MG63 (cell line): ENCODE data around the gene NAA50. TPM values are rescaled to one million over a fixed set of nuclear protein-coding genes. Genes with fewer than 3 reads are reported as not detected.
A peak's percentile ranks its signal among the peaks of the same experiment; 100 is the strongest.

Experiments used
- DNase-seq: peaks from one replicate; pipeline ENCODE4 v3.0.0-alpha.2; 2020
- H3K27me3 ChIP-seq: fragments of 250-450 bp; sonication (Bioruptor Pico); 2 replicates; pipeline ENCODE4 v1.5.1; 2020; ENCODE audit warnings: mild to moderate bottlenecking, moderate library complexity
- H3K36me3 ChIP-seq: fragments of 250-450 bp; sonication (Bioruptor Pico); 2 replicates; pipeline ENCODE4 v1.5.1; 2020; ENCODE audit warnings: mild to moderate bottlenecking, moderate library complexity
- H3K4me3 ChIP-seq: fragments of 250-450 bp; sonication (Bioruptor Pico); 2 replicates; pipeline ENCODE4 v1.5.1; 2020; ENCODE audit warnings: mild to moderate bottlenecking, moderate library complexity
- H3K9me3 ChIP-seq: fragments of 250-450 bp; sonication (Bioruptor Pico); 2 replicates; pipeline ENCODE4 v1.5.1; 2020; ENCODE audit warnings: mild to moderate bottlenecking, moderate library complexity
- total RNA-seq: library from RNA; depleted of rRNA; stranded (reverse); fragments of >200 nt; shearing (Covaris generic); gene quantifications from 2 replicates; pipeline ENCODE4 v1.2.3, GENCODE V29; 2014; ENCODE audit warnings: low replicate concordance

The NAA50 gene
- total RNA-seq, 1 experiment from 2014 or later, result 57.1 TPM

DNA sequence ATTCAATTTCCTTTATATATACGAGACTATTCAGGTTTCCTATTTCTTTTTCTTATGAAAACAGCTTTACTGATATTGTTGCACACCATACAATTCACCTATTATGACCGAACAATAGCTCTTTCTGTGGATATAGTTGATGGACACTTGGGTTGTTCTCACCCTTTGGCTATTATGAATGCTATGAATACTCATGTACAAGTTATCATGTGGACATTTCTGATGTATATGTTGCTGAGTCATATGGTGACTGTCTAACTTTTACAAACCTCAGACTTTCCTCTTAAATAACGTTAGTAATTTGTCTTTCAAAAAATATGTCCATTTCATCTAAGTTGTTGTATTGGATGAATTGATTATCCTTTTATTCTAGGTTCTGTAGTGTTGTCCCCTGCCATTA, 33.9 kb downstream of the NAA50 start:
- H3K4me3 ChIP-seq, result no peak overlapping the region
- peaks cover 22% of the 10 kb centered on the region for H3K36me3 ChIP-seq
- no peaks in the 10 kb centered on the region for H3K27me3 ChIP-seq
- no peak for DNase-seq
- no peaks in the 10 kb centered on the region for H3K9me3 ChIP-seq

DNA sequence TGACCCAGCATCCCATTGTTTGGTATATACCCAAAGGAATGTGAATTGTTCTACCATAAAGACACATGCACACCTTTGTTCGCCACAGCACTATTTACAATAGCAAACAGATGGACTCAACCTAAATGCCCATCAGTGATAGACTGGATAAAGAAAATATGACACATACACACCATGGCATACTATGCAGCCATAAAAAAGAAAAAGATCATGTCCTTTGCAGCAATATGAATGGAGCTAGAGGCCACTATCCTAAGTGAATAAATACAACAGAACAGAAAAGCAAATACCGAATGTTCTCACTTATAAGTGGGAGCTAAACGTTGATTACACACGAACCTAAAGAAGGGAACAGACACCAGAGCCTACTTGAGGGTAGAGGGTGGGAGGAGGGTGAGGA, 38.2 kb downstream of the NAA50 start:
- H3K9me3 ChIP-seq, result no peaks in the 10 kb centered on the region
- no peaks in the 10 kb centered on the region for H3K36me3 ChIP-seq
- H3K27me3 ChIP-seq, result peaks cover 2% of the 10 kb centered on the region; the same call in 1 of the 2 replicates
- DNase-seq, result no peak
- H3K4me3 ChIP-seq, result no peak overlapping the region

DNA sequence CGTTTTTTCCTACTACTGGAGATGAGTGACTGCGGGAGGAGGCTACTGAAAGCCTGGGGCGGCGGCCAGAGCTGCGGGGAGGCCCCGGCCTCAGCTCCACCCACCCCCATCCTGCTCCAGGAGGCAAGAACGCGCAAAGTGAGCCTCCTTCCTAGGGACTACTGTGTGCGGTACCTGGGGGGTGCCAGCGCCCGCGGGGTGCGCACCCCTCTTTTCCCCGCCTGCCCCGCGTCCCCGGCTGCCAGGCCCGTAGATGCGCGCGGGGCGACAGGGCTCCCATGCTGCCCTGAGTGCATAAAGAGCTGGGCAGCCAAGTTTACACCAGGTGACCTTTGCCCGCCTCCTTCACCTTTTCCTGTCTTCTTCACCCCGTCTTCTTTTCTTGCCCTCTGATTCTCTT, 47.1 kb downstream of the NAA50 start:
- DNase-seq, result peak; percentile 52
- H3K36me3 ChIP-seq, result no peaks in the 10 kb centered on the region
- H3K9me3 ChIP-seq, result no peaks in the 10 kb centered on the region
- H3K4me3 ChIP-seq, result peak overlapping the region; percentile 23
- H3K27me3 ChIP-seq, result no peaks in the 10 kb centered on the region

DNA sequence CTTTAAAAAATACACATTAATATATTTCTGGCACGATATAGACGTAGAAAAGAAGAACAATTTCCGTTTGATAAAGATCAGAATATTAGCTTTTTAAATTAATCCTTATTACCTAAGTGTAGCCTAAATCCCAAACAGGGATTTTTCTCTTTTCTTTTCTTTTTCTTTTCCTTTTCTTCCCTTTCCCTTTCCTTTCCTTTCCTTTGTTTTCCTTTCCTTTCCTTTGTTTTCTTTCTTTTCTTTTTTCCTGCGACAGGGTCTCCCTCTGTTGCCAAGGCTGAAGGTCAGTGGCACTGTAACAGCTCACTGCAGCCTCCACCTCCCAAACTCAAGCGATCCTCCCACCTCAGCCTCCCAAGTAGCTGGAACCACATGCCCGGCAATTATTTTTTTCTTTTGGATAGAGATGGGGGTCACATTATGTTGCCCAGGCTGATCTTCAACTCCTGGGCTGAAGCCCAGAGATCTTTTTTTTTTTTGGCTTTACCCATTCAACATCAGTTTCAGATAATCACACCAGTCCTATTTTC, 47.8 kb downstream of the NAA50 start:
- no peaks in the 10 kb centered on the region for H3K27me3 ChIP-seq
- no peaks in the 10 kb centered on the region for H3K36me3 ChIP-seq
- no peak for DNase-seq
- H3K9me3 ChIP-seq, result no peaks in the 10 kb centered on the region
- peak overlapping the region; percentile 68 for H3K4me3 ChIP-seq

DNA sequence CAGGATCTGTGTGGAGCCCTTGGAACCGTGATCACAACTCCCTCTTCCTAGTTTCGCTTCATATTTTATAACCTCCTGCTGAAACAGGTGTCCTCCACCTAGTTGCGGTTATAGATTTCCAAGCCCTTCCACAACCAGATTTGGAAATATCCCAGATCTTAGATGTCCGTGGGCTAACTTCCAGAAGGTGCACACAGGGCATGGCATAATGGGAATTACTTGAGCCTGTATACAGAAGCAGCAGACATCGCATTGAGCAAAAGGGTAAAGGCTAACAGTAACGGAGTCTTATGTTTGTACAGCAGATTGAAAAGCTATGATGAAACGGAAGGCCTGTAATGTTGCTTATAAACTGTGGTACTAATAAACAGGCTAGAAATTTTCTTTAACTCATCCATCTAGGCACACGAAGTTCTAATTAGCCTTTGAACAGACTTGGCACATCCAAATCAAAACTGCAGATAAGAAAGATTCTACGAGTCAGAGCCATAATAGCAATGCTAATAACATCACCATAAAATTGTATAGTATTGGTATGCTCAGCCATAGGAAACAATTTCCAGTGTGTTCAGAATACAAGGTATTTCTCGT, 48.5 kb downstream of the NAA50 start:
- no peak for DNase-seq
- no peaks in the 10 kb centered on the region for H3K9me3 ChIP-seq
- no peaks in the 10 kb centered on the region for H3K27me3 ChIP-seq
- H3K4me3 ChIP-seq, result peak overlapping the region; percentile 68
- H3K36me3 ChIP-seq, result no peaks in the 10 kb centered on the region

DNA sequence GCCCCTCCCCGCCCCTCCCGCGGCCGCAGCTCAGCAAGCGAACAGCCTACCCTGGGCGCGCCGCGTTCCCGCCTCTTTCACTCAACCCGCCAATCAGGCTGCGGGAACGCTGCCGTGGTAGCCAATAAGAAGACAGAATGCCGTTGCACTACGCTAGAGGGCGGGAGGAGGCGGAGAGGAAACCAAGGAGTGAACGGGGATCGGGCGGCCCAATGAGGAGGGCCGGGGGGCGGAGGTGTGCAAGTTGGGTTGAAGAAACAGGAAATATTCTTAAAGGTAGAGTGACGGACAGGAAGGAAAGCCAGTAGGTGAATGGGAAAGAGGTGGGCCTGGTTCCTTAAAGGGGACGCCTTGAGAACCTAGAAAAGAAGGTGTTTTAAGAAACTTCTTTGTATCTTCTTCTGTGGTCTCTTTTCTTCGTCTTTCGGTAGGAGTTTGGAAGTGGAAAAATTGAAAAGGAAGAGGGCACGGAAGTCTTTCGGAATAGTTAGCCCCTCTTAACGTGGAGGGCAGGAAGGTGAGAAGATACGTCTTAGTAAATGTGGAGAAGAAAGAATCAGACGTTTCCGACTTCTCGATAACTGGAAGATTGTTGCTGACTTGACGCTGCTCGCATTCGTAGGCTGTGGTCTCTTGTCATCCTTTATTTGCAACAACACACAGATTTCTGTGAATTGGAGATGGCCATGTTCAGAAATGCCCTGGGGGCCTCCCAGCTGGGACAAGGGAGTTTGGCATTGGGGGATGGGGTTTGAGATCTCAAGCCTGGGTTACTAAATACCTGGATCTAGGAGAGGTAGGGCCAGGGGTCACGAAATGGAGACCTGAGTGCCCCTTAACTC, 49.2 kb downstream of the NAA50 start:
- no peaks in the 10 kb centered on the region for H3K9me3 ChIP-seq
- no peaks in the 10 kb centered on the region for H3K36me3 ChIP-seq
- peak overlapping the region; percentile 68 for H3K4me3 ChIP-seq
- H3K27me3 ChIP-seq, result no peaks in the 10 kb centered on the region
- peak; percentile 100 for DNase-seq

DNA sequence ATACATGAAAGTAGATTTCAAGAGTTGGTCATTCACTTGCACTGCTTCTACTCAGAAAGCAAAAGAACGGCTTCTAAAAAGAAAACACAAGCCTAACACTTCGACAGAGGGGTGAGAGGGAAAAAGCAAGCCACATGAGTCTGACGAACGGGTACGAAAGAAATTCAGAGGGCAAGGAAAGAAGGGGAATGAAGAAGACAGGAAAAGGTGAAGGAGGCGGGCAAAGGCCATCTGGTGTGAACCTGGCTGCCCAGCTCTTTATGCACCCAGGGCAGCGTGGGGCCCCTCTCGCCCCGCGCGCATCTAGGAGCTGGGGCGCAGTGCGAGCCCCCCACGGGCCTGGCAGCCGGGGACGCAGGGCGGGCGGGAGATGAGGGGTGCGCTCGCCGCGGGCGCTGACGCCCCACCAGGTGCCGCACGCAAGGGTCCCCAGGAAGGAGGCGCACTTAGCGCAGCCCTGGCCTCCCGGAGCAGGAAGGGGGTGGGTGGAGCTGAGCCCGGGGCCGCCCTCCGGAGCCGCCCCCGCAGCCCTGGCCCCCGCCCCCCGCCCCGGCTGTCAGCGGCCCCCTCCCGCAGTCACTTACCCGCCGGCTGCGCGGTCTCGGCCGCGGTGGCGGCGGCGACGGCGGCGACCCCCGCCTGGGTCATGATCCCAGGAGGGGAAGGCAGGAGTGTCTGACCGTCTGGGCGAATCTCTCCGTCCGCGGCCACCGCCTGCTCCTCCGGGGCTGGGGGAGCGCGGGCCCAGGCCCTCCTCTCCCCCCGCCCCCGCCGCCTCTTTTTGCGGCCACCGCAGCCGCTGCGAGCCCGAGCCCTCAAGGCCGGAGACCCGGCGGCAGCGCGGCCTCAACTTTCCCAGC, 50.0 kb downstream of the NAA50 start, which contains the start of gene USF3:
Gene USF3 (minus strand): TSS at position 857 of the 860 bp plus-strand sequence. CDS start 21,764 bp downstream, outside the sequence.
- H3K27me3 ChIP-seq, result no peaks in the 10 kb centered on the region
- H3K36me3 ChIP-seq, result no peaks in the 10 kb centered on the region
- peak within 1 kb of the TSS; percentile 68 for H3K4me3 ChIP-seq
- H3K9me3 ChIP-seq, result no peaks in the 10 kb centered on the region
- peak; percentile 77 for DNase-seq

DNA sequence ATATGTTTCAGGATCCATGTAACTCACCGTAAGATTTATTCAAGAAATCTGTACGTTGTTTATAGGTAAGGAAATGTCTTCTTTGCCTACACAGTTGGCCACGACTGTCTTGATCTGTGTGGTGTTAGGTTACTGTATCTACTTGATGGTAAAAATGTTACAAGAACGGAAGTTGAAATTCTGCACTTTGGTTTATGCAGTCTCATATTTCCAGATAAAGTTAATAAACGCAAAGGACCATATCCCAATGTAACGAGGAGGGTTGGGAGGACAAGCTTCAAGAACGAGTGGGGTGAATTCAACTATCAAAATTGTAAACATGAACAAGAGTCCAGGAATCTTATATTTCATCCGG, 50.6 kb downstream of the NAA50 start:
- DNase-seq, result no peak
- peak overlapping the region; percentile 68 for H3K4me3 ChIP-seq
- H3K36me3 ChIP-seq, result no peaks in the 10 kb centered on the region
- no peaks in the 10 kb centered on the region for H3K27me3 ChIP-seq
- H3K9me3 ChIP-seq, result no peaks in the 10 kb centered on the region

DNA sequence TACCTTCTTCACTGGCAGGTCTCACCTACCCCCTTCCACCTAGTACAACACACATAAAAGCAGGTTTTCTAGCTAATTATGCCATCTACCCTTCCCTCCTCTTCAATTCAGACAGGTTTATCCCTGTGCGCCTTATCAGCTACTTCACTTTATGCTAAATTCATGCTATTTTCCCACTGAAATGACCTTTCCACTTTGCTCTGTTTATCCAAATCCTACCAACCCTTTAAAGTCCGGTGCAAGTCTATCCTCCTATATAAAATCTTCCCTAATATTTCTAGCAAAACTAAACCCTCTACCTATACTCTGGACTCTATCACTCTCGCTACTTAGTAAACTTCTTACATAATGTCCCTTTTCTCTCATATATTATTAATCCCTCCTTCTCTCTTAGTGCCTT, 55.6 kb downstream of the NAA50 start:
- no peak overlapping the region for H3K4me3 ChIP-seq
- H3K36me3 ChIP-seq, result peaks cover 16% of the 10 kb centered on the region
- no peaks in the 10 kb centered on the region for H3K27me3 ChIP-seq
- DNase-seq, result no peak
- H3K9me3 ChIP-seq, result peaks cover under 1% of the 10 kb centered on the region

DNA sequence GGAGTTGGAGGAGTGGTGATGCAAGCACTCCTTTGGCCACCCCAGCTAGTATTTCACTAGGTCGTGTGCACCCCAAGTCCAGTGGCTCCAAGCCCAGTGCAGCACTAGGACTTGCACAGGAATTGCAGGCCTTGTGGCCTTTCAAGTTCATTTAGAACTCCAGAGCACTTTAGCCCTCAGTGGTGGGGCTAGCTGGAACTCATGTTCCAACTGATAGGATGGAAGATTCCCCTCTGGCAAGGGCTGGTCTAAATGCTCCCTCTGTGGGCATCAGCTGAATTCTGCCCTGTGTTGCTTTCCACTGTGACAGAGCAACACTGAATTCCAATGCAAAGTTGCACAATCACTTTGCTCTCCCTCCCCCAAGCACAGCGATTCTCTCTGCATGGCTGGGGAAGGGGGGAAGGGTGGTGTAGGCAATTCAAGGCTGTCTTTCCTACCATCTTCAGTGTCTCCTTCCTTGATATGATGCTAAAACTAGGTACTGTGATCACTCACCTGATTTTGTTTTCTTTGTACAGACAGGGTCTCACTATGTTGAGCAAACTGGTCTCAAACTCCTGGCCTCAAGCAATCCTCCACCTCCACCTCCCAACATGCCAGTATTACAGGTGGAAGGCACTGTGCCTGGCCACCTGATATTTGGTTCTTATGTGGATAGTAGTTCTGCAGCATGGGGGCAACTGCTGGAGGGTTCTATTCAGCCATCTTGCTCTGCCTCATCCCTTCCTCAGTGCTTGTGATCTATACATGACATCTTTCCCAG, 59.9 kb downstream of the NAA50 start:
- H3K4me3 ChIP-seq, result no peak overlapping the region
- H3K27me3 ChIP-seq, result no peaks in the 10 kb centered on the region
- DNase-seq, result no peak
- H3K9me3 ChIP-seq, result peaks cover 15% of the 10 kb centered on the region
- H3K36me3 ChIP-seq, result peaks cover 29% of the 10 kb centered on the region

DNA sequence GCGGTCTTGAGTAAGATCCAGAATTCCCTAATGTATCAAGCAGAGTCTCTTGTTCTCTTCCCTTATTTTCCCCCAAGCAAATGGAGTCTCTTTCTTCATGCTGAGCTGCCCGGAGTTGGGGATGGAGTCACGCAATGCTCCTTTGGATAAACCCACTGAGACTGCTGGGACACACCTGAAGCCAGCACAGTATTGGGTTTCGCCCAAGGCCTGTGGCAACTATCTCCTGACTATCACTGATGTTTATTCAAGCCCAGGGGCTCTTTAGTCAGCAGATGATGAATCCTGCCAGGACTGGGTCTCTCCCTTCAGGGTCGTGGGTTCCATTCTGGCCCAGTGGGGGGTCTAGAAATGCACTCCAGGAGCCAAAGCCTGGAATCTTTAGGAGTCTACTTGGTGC, 60.9 kb downstream of the NAA50 start:
- peaks cover 15% of the 10 kb centered on the region for H3K9me3 ChIP-seq
- H3K4me3 ChIP-seq, result no peak overlapping the region
- H3K27me3 ChIP-seq, result no peaks in the 10 kb centered on the region
- no peak for DNase-seq
- H3K36me3 ChIP-seq, result peaks cover 29% of the 10 kb centered on the region

DNA sequence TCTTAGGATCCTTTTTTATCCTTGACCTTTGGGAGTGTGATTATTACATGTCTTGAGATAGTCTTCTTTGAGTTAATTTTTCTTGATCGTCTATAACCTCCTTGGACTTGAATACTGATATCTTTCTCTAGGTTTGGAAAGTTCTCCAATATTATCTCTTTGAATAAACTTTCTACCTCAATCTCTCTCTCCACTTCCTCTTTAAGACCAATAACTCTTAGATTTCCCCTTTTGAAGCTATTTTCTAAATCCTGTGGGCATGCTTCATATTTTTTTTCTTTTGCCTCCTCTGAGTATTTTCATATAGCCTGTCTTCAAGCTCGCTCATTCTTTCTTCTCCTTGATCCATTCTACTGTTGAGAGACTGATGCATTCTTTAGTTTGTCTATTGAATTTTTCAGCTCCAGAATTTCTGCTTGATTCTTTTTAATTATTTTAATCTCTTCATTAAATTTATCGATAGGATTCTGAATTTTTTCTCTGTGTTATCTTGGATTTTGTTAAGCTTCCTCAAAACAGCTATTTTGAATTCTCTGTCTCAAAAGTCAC, 61.7 kb downstream of the NAA50 start:
- Histone ChIP-seq H3K36me3 (peaks cover 25% of the 10 kb centered on the region), H3K4me3 (no peak overlapping the region), H3K27me3 (no peaks in the 10 kb centered on the region), H3K9me3 (peaks cover 15% of the 10 kb centered on the region)
- DNase-seq, result no peak

DNA sequence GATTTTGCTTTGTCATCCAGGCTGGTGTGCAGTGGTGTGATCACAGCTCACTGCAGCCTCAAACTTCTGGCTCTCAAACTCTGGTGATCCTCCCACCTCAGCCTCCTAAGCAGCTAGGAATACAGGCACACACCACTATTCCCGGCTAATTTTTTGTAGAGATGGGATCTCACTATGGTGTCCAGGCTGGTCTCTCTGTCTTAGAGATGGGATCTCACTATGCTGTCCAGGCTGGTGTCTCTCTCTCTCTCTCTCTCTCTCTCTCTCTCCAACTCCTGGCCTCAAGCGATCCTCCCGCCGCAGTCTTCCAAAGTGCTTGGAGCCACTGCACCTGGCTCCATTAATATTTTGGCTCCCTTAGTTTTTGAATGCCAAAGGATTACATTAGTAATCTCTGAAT, 67.3 kb downstream of the NAA50 start:
- DNase-seq, result no peak
- Histone ChIP-seq H3K27me3 (no peaks in the 10 kb centered on the region), H3K4me3 (no peak overlapping the region), H3K36me3 (peaks cover 12% of the 10 kb centered on the region), H3K9me3 (no peaks in the 10 kb centered on the region; the same call in 1 of the 2 replicates)

DNA sequence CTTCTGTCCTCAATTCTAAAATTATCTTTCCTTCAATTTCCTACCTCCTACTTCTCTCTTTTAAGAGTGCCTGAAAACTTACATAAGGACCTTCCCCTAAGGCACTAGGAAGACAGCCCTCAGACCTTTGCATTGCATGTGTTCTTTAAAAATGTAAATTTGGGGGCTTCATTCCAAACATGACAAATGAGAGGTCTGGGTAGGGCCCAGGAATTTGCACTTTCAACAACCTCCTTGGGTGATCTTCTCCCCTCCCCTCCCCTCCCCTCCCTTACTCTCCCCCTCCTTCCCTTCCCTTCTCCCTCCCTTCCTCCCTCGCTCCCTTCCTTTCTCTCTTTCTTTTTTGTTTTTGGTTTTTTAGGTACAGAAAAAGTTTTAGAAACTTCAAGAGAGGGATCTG, 68.3 kb downstream of the NAA50 start:
- Histone ChIP-seq H3K4me3 (no peak overlapping the region), H3K27me3 (no peaks in the 10 kb centered on the region), H3K36me3 (peaks cover 16% of the 10 kb centered on the region), H3K9me3 (no peaks in the 10 kb centered on the region)
- DNase-seq, result no peak

DNA sequence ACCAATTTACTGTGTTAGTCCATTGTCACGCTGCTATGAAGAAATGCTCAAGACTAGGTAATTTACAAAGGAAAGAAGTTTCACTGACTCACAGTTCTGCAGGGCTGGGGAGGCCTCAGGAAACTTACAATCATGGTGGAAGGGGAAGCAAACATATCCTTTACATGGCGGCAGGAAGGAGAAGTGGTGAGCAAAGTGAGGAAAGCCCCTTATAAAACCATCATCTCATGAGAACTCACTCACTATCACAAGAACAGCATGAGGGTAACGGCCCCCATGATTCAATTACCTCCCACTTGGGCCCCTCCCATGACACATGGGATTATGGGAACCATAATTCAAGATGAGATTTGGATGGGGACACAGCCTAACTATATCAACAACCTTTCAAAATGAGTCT, 69.8 kb downstream of the NAA50 start:
- DNase-seq, result no peak
- H3K4me3 ChIP-seq, result no peak overlapping the region
- H3K9me3 ChIP-seq, result no peaks in the 10 kb centered on the region
- no peaks in the 10 kb centered on the region for H3K27me3 ChIP-seq
- peaks cover 16% of the 10 kb centered on the region for H3K36me3 ChIP-seq

DNA sequence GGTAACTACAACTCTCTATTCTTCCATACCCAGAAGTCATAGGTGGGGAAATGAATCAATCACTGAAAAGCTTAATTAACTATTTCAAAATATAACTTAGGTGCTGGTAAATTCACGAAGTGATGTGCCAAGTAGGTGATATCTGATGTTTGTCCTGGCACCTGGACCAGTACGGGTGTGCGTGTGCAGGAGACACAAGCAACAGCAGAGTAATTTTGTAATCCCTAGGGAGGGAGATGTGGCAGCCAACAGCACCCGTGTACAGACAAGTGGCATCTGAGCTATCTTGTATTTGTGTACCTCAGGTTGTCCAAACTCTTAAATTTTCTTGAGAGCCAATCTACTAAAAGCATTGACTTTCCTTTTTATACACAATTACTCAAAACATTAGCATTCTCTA, 72.5 kb downstream of the NAA50 start:
- no peak for DNase-seq
- no peak overlapping the region for H3K4me3 ChIP-seq
- peaks cover 16% of the 10 kb centered on the region for H3K36me3 ChIP-seq
- H3K27me3 ChIP-seq, result no peaks in the 10 kb centered on the region
- no peaks in the 10 kb centered on the region for H3K9me3 ChIP-seq
